HG03064 (cell line): ENCODE data around the gene KRTAP19-1.
"Not testable (repeated sequence)": the region's sequence is repeated elsewhere in the genome, so short reads cannot be mapped to it uniquely, and the experiment has no call there.

Source experiments
- ATAC-seq: cut with Tn5 transposase; IDR thresholded peaks from one replicate; pipeline ENCODE4 v1.9.1; 2021; ENCODE audit warnings: low read depth; ENCODE audit not compliant: unreplicated experiment

Gene KRTAP19-1

GRCh38 chr21:30480145-30480544 is at the start of gene KRTAP19-1:
Gene KRTAP19-1, minus strand, starts transcription at chr21:30480367. Its CDS starts 50 bp downstream, at chr21:30480317.
- no peak for ATAC-seq

- no peak for ATAC-seq
Measured at GRCh38 chr21:30518876-30519275, 38.7 kb upstream of the KRTAP19-1 start.

GRCh38 chr21:30515681-30516080 is 35.5 kb upstream of the KRTAP19-1 start:
- ATAC-seq, result no peak

DNA sequence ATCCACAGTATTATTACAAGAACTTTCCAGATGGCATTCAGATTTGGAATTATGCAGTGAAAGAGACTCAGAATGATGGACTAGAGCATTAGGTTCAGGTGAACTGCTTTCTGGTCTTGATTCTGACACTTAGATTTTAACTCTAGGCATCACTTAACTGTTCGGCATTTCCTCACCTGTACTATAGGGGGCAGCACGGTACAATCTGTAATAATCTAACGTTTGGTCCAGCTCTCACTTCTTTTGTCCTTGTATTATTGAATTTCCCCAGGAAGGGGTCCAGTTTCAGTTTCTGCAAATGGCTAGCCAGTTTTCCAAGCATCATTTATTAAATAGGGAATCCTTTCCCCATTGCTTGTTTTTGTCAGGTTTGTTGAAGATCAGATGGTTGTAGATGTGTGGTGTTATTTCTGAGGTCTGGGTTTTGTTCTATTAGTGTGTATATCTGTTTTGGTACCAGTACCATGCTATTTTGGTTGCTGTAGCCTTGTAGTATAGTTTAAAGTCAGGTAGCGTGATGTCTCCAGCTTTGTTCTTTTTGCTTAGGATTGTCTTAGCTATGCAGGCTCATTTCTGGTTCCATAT is 25.5 kb upstream of the KRTAP19-1 start:
- ATAC-seq, result not testable (repeated sequence)

GRCh38 chr21:30502041-30502440 is 21.9 kb upstream of the KRTAP19-1 start, which contains the start of gene KRTAP19-5:
Gene KRTAP19-5, minus strand, starts transcription at chr21:30502141. Its CDS starts 51 bp downstream, at chr21:30502090.
- no peak for ATAC-seq

GRCh38 chr21:30497065-30497464 is 16.9 kb upstream of the KRTAP19-1 start, which contains the start of gene KRTAP19-4:
Gene KRTAP19-4, minus strand, starts transcription at chr21:30497165. Its CDS starts 55 bp downstream, at chr21:30497110.
- no peak for ATAC-seq

DNA sequence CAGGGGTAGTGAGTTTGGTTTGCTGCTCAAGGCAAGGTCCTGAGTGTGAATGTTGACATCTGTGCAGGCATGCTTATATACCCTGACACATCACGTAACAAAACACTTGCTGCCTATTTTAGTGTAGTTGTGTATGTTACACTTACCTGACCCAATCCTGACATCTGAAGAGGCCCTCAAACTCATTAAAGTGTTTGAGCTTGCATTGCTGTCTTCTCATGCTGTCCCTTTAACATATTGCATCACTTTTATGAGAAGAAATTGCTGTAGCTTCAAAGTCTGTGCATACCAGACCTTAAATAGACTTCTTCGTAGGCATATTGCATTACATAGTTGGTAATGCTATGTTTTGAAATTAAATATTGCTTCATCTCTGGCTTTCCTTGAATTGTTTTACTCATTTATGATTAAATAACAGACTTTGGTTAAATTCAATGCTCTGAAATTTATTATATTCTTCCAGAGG is 11.8 kb upstream of the KRTAP19-1 start, which contains the start of gene KRTAP19-3:
TSS of gene KRTAP19-3 (minus strand) at position 51 of the 466 bp plus-strand sequence. CDS start 56 bp downstream, outside the sequence.
- no peak for ATAC-seq

DNA sequence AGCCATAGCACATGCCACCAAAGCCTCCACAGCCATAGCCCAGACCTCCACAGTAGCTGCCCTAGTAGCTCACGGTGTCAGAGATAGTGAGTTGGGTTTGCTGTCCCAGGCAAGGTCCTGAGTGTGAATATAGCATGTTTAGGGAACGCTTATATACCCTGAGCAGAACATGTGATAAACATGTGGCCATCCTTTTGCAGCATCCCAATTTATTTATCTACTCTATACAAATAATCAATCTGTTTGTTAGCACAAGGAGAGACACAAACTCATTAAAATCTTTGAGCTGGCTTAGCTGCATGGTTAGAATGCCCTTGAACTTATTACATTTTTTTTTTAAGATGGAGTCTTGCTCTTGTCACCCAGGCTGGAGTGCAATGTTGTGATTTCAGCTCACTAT is 7.2 kb upstream of the KRTAP19-1 start, which contains the start of gene KRTAP19-2:
TSS of gene KRTAP19-2 (minus strand) at position 101 of the 400 bp plus-strand sequence. CDS start at position 13, 88 bp downstream.
- ATAC-seq, result no peak

DNA sequence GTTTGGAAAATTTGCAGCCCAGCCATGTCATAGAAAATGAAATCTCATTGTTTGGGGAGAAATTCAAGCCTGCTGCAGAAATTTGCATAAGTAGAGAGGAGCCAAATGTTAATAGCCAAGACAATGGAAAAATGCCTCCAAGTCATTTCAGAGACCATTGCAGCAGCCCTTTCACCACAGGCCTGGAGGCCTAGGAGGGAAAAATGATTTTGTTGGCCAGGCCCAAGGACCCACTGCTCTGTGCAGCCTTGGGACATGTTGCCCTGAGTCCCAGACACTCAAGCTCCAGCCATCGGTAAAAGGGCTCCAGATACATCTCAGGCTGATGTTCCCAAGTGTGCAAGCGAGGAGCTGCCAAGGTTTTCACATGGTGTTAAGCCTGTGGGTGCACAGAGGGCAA is 6.0 kb upstream of the KRTAP19-1 start:
- no peak for ATAC-seq

GRCh38 chr21:30482130-30482529 is 2.0 kb upstream of the KRTAP19-1 start:
- ATAC-seq, result no peak

DNA sequence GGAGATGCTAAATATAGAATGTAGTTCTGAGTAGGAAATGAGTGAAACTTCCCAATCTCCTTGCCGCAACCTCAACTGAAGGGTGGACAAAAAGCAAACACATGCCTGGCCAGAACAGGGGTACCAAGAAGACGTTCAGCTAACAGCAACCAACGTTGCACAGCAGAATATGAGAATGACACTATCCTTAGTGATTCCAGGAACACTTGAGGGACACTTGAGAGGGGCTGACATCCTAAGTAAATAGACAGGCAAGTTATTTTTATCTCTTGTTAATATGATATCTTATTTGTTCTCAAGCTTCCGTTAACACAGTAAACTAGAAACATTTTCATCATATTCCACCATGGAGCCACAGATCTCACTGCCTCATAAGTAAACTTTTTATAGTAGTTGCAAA is 908 bp downstream of the KRTAP19-1 start:
- ATAC-seq, result no peak

- no peak for ATAC-seq
Measured at GRCh38 chr21:30478004-30478403, 2.2 kb downstream of the KRTAP19-1 start.

GRCh38 chr21:30468900-30469714 is 11.1 kb downstream of the KRTAP19-1 start:
- no peak for ATAC-seq

GRCh38 chr21:30463713-30464112 is 16.5 kb downstream of the KRTAP19-1 start:
- no peak for ATAC-seq

- ATAC-seq, result no peak
Measured at GRCh38 chr21:30448514-30448913, 31.7 kb downstream of the KRTAP19-1 start.

GRCh38 chr21:30447056-30447455 is 33.1 kb downstream of the KRTAP19-1 start:
- no peak for ATAC-seq

DNA sequence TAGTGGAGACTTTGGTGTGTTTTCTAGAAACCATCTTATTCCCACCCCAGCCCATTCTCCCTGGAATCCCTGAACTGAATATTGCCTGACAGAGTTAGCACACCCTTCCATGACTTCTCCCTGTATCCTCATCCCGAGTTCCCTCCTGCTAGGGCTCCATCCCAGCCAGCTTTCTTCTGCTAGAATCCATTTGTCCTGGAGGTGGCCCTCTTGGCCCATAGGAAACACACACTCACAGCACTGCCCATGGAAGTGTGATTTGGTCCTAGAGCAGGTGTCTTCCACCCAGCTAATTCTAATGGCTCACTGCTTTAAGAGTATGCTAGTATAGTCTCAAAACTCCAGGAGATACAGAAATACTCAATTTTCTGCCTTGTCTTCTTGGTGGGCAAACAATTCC is 36.0 kb downstream of the KRTAP19-1 start:
- ATAC-seq, result no peak

GRCh38 chr21:30443226-30443625 is 36.9 kb downstream of the KRTAP19-1 start:
- ATAC-seq, result no peak

DNA sequence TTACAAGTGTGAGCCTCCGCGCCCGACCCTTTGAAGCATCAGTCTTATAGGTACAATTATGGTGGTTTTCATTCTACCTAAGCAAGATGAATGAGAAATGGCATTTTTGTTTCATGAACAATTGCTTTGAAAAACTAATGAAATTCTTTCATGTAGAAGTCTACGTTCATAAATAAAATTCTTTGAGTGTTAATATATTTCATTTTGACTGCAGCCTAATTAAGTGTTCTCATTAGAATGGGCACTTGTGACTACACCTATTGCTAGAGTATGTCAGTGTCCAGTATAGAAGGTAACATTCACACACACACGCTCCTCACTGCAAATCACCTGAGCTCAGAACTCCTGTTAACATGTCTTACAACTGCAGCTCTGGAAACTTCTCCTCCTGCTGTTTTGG is 40.2 kb downstream of the KRTAP19-1 start, which contains the start of gene KRTAP15-1:
TSS of gene KRTAP15-1 (plus strand) at position 301 of the 400 bp plus-strand sequence. CDS start at position 354, 53 bp downstream.
- no peak for ATAC-seq

DNA sequence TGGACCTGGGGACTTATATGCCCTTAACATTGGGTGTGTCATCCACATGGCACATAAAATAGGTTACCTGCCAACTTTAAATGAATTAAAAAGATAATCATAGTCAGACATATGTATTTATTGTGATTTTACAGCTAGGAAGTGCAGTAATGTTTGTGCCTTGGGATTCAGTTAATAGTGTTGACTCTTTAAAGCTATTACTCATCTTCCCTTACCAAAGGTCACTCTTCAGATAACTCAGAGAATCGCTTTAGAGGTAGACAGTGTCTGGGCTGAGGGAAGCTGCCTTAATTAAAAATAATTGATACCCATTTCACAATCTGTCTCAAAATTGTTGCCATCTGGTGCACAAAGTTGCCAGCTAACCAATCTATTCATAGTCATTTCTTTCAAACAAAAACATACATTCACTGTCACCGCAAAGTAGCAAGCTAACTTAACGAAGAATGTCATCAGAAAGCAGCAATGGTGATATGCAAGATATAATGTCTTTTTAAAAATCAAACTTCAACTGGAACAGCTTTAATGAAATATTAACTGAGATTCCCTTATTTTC is 43.1 kb downstream of the KRTAP19-1 start:
- ATAC-seq, result no peak
